ENCODE measurements around the gene SELENBP1.

DNA sequence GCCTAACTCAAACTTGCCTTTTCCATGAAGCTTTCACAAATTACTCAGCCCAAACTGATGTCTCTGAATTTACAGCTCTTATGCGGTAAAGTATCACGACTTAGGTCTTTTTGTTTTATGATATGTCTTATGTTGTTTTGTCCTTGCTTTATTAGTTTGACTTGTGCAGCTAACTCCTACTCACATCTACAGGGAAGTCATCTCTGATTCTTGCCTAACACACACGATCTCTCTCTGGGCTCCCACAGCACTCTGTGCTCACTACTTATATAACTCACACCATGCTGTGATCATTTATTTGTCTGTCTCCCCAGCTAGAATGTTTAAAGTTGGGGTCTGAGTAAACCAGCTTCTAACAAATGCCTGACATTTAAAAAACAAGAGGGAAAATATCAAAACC is 35.9 kb downstream of the SELENBP1 start:
- TF ChIP-seq GATA2 (IDR thresholded peaks at IDR 0.05; ENCODE audit: low read depth, low read length) (no peak), GATA3 (IDR thresholded peaks at IDR 0.05; ENCODE audit: low read depth, low read length) (no peak)

All from SH-SY5Y (cell line).